ENCODE results near the gene NEURL2. TPM values are rescaled to one million over a fixed set of nuclear protein-coding genes. Genes with fewer than 3 reads are reported as not detected.

NEURL2 gene
- total and polyA plus RNA-seq, 10 donors: 2.7 to 19.4 (median 5.5) TPM

DNA sequence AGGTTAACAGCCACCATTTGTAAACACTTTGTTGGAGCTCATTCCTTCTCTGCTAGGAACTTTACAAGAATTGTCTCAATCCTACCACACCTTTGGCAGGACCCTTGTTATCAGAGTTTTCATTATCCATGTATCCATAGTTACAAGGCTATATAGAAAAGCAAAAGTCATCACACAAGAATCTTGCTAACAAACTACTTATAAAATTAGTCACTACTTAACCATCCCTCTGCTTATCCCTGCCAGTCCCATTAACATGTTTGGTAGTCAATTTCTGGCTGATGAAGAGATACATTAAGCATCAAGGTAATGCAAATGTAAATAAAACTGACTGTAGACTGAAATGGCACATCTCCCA, 23.2 kb downstream of the NEURL2 start:
- TF ChIP-seq CTCF (IDR thresholded peaks at IDR 0.05 in 8 of 11, conservative IDR thresholded peaks at IDR 0.05 in 3 of 11): no peak
- TF ChIP-seq POLR2A (IDR thresholded peaks at IDR 0.05): no peak
- no peak for TF ChIP-seq POLR2AphosphoS5 (IDR thresholded peaks at IDR 0.05)
- Histone ChIP-seq H3K4me1 (peaks cover 0 to 10% (median 2%) of the 10 kb centered on the region in 6 donors), H3K27ac (no peak overlapping the region), H3K36me3 (peaks cover 0 to 6% (median 0%) of the 10 kb centered on the region in 6 donors), H3K27me3 (replicated peaks in 1 of 7) (no peaks in the 10 kb centered on the region), H3K4me3 (no peak overlapping the region), H3K9me3 (no peaks in the 10 kb centered on the region)
- intact Hi-C loops (cut with DNase I; ENCODE audit: low total_unique reads): no loop called here
- DNase-seq: no peak

DNA sequence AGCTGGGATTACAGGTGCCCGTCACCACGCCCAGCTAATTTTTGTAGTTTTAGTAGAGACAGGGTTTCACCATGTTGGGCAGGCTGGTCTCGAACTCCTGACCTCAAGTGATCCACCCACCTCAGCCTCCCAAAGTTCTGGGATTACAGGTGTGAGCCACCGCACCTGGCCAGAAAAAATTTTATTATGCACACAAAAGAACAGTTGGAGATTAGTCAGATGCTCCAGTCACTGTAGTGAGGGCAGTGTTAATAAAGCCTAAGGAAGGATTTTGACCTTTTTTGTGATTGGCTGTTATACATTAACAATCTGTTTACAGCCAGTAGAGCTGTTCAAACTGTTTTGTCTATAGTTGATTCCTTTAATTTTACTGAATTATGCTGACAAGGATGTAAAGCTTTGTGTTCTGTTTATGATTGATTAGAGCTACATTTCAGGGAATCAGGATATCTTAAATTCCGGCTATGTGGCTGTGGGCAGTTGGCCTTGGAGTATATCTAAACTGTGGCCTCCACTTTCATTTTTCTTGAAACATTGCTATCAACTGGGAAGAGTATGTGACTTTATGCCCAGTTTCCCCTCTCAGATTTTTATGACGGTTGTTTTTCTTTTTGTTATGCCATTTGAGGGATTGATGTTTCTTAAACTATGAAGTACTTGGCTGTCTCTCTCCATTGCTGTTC, 23.7 kb downstream of the NEURL2 start:
- no peak overlapping the region for H3K27ac ChIP-seq
- DNase-seq: peak; percentile 5
- TF ChIP-seq POLR2AphosphoS5 (IDR thresholded peaks at IDR 0.05): no peak
- TF ChIP-seq CTCF (IDR thresholded peaks at IDR 0.05 in 8 of 11, conservative IDR thresholded peaks at IDR 0.05 in 3 of 11): no peak
- TF ChIP-seq POLR2A (IDR thresholded peaks at IDR 0.05): no peak
- H3K4me3 ChIP-seq: no peak overlapping the region
- peaks cover 0 to 10% (median 2%) of the 10 kb centered on the region in 6 donors for H3K4me1 ChIP-seq
- no peaks in the 10 kb centered on the region for H3K27me3 ChIP-seq (replicated peaks in 1 of 7)
- intact Hi-C loops (cut with DNase I; ENCODE audit: low total_unique reads): no loop called here
- 89 to 97% (median 92%) methylated on average over 6 of the region's 6 CpGs for WGBS, 5 donors
- peaks cover 0 to under 1% (median 0%) of the 10 kb centered on the region in 6 donors for H3K36me3 ChIP-seq
- H3K9me3 ChIP-seq: no peaks in the 10 kb centered on the region

GRCh38 chr20:45866454-45866853, 24.6 kb downstream of the NEURL2 start:
- peaks cover 0 to 10% (median 2%) of the 10 kb centered on the region in 6 donors for H3K4me1 ChIP-seq
- H3K27ac ChIP-seq: no peak overlapping the region
- 91 to 99% (median 94%) methylated on average over 5 of the region's 5 CpGs for WGBS, 5 donors
- intact Hi-C loops (cut with DNase I; ENCODE audit: low total_unique reads): no loop called here
- TF ChIP-seq CTCF (IDR thresholded peaks at IDR 0.05 in 8 of 11, conservative IDR thresholded peaks at IDR 0.05 in 3 of 11) (no peak), POLR2A (IDR thresholded peaks at IDR 0.05) (no peak), POLR2AphosphoS5 (IDR thresholded peaks at IDR 0.05) (no peak)
- H3K27me3 ChIP-seq (replicated peaks in 1 of 7): no peaks in the 10 kb centered on the region
- H3K4me3 ChIP-seq: no peak overlapping the region
- no peaks in the 10 kb centered on the region for H3K9me3 ChIP-seq
- DNase-seq: peak; percentile 17
- no peaks in the 10 kb centered on the region for H3K36me3 ChIP-seq

DNA sequence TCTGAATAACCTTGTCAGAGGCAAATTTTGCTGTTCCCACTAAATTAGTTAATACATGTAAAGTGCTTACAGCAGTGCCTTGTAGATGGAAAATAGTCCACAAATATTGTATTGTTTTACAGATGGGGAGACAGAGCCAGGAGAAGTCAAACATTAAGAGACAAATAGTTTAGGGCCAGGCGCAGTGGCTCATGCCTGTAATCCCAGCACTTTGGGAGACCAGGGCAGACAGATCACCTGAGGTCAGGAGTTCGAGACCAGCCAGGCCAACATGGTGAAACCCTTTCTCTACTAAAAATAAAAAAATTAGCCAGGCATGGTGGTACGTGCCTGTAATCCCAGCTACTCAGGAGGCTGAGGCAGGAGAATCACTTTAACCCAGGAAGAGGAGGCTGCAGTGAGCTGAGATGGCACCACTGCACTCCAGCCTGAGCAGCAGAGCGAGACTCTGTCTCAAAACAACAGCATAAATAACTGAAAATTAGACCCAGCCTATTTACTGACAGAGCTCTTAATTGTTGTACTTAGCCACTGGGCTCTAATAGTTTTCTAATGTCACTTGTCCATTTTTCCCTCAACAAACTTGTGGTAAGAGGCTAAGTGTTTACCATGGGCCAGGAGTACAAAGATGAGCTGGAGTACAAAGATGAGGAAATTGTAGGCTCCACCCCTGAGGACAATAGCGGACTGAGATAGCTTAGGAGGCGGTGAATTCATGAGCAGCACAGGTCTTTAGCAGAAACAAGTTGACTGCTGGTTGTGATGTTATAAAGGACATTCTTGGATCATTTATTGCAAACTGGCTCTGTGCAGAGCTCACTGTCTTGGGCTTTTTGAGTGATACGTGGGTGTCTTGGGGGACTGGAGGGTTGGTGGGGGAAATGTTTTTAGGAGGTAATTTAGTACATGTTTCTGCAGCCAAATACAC, 27.2 kb downstream of the NEURL2 start:
- intact Hi-C loops (cut with DNase I; ENCODE audit: low total_unique reads): no loop called here
- no peak overlapping the region for H3K4me3 ChIP-seq

More for the DNA sequence above, 27.2 kb downstream of the NEURL2 start:
- Histone ChIP-seq H3K27ac (no peak overlapping the region), H3K4me1 (peaks cover 0 to 21% (median 2%) of the 10 kb centered on the region in 6 donors), H3K9me3 (no peaks in the 10 kb centered on the region), H3K36me3 (no peaks in the 10 kb centered on the region), H3K27me3 (replicated peaks in 1 of 7) (no peaks in the 10 kb centered on the region)
- 91 to 96% (median 94%) methylated on average over 7 of the region's 7 CpGs for WGBS, 5 donors
- peak; percentile 10 for DNase-seq
- TF ChIP-seq POLR2AphosphoS5 (IDR thresholded peaks at IDR 0.05) (no peak), POLR2A (IDR thresholded peaks at IDR 0.05) (no peak), CTCF (IDR thresholded peaks at IDR 0.05 in 8 of 11, conservative IDR thresholded peaks at IDR 0.05 in 3 of 11) (no peak)

Data from spleen (tissue), 11 donors.